Neural progenitor cell (in vitro differentiated cells): ENCODE measurements around the gene IGBP1.

ENCODE experiments used
- CTCF ChIP-seq: fragments of 200-600 bp; sonication (generic); IDR thresholded peaks from 2 replicates; pipeline ENCODE4 v1.5.1; 2017; ENCODE audit warnings: antibody characterized with exemption, mild to moderate bottlenecking
- EZH2phosphoT487 ChIP-seq: fragments of 200-600 bp; sonication (generic); IDR thresholded peaks from 2 replicates; pipeline ENCODE4 v1.6.1; 2017; ENCODE audit warnings: antibody characterized with exemption

- TF ChIP-seq CTCF: no peak
- no peak for TF ChIP-seq EZH2phosphoT487
Observed at GRCh38 chrX:70175338-70175737, 42.1 kb downstream of the IGBP1 start.
